Keratinocyte (primary cell): ENCODE data around the gene MAP3K14. TPM values are rescaled to one million over a fixed set of nuclear protein-coding genes. Genes with fewer than 3 reads are reported as not detected.

ENCODE experiments used
- DNase-seq: peaks from one replicate; pipeline ENCODE4 v3.0.0-alpha.2; 2011; ENCODE audit warnings: low read depth, missing footprints, low spot score
- FAIRE-seq: peaks from 2 replicates; lab custom pipeline; 2011; peaks lifted over from hg19 to GRCh38; lab: Jason Lieb, UNC
- H2AFZ ChIP-seq: 2 replicates; pipeline ENCODE4 v1.6.0; 2012; ENCODE audit warnings: low read length, control low read depth, inconsistent platforms; ENCODE audit not compliant: control insufficient read depth
- H3K27ac ChIP-seq: 2 replicates; pipeline ENCODE4 v1.5.1; 2011; ENCODE audit warnings: low read length; ENCODE audit not compliant: control insufficient read depth, insufficient read depth
- H3K27me3 ChIP-seq: 3 replicates; pipeline ENCODE4 v1.6.0; 2011; ENCODE audit warnings: low read length; ENCODE audit not compliant: control insufficient read depth, insufficient read depth; ENCODE audit errors: extremely low read depth
- H3K36me3 ChIP-seq, 2 experiments: 2 replicates in 1 of 2; 3 replicates in 1 of 2; pipeline ENCODE4 v1.5.1; 2011; ENCODE audit warnings: low read length in 2 of 2, mild to moderate bottlenecking in 1 of 2; ENCODE audit not compliant: control insufficient read depth in 2 of 2, insufficient read depth in 2 of 2; ENCODE audit errors: extremely low read depth in 1 of 2
- H3K4me1 ChIP-seq: 3 replicates; pipeline ENCODE4 v1.5.1; 2011; ENCODE audit warnings: low read length; ENCODE audit not compliant: control insufficient read depth, insufficient read depth; ENCODE audit errors: extremely low read depth
- H3K4me2 ChIP-seq: 3 replicates; pipeline ENCODE4 v1.6.0; 2011; ENCODE audit warnings: low read depth, low read length; ENCODE audit not compliant: control insufficient read depth, insufficient read depth; ENCODE audit errors: extremely low read depth
- H3K4me3 ChIP-seq, 3 experiments: fragments of 200-600 bp in 1 of 3; sonication (generic) in 1 of 3; 2 replicates in 2 of 3; 3 replicates in 1 of 3; pipeline ENCODE4 v1.5.1; 2011 to 2016; ENCODE audit warnings: low read length in 3 of 3, mild to moderate bottlenecking in 3 of 3, control low read depth in 2 of 3, inconsistent platforms in 1 of 3, low read depth in 1 of 3, mixed read lengths in 1 of 3, mixed run types in 1 of 3, moderate library complexity in 1 of 3; ENCODE audit not compliant: control insufficient read depth in 2 of 3, insufficient read depth in 2 of 3; ENCODE audit errors: extremely low read depth in 1 of 3
- H3K79me2 ChIP-seq: 2 replicates; pipeline ENCODE4 v1.6.0; 2012; ENCODE audit warnings: low read length; ENCODE audit not compliant: control insufficient read depth, insufficient read depth
- H3K9ac ChIP-seq: 3 replicates; pipeline ENCODE4 v1.6.0; 2011; ENCODE audit warnings: low read length; ENCODE audit not compliant: control insufficient read depth, insufficient read depth; ENCODE audit errors: extremely low read depth
- H3K9me1 ChIP-seq: 3 replicates; pipeline ENCODE4 v1.6.0; 2011; ENCODE audit warnings: low read length; ENCODE audit not compliant: control insufficient read depth, insufficient read depth; ENCODE audit errors: extremely low read depth
- H3K9me3 ChIP-seq: 2 replicates; pipeline ENCODE4 v1.5.1; 2012; ENCODE audit warnings: low read depth, low read length; ENCODE audit not compliant: control insufficient read depth
- H4K20me1 ChIP-seq: 3 replicates; pipeline ENCODE4 v1.6.0; 2011; ENCODE audit warnings: low read length; ENCODE audit not compliant: control insufficient read depth, insufficient read depth; ENCODE audit errors: extremely low read depth
- EZH2 ChIP-seq: IDR thresholded peaks from one replicate; pipeline ENCODE4 v1.6.1; 2012; ENCODE audit warnings: inconsistent platforms, mild to moderate bottlenecking, low read length, moderate library complexity
- dilution Hi-C: fragments of 300-500 bp; cut with MboI; formaldehyde crosslinking; loops from one replicate; pipeline ENCODE4 v1.7.0; 2020; ENCODE audit warnings: low sequenced_read_pairs; ENCODE audit not compliant: extremely low pct_ligation_motif_present
- polyA plus RNA-seq, 5 experiments: library from polyadenylated mRNA; depleted of rRNA in 3 of 5; stranded (reverse) in 3 of 5; stranded (forward) in 1 of 5; unstranded in 1 of 5; fragments of >200 nt; gene quantifications; 1 replicate in 1 of 5; 2 replicates in 3 of 5; 3 replicates in 1 of 5; pipeline versions ENCODE4 v1.2.1 to v1.2.3, GENCODE V29; 2011 to 2012; ENCODE audit warnings: missing spikeins in 2 of 5, low read depth in 1 of 5, low replicate concordance in 1 of 5
- TF ChIP-seq, protein P1 (sequence below), 3 experiments: IDR thresholded peaks in 1 of 3; conservative IDR thresholded peaks in 1 of 3; optimal IDR thresholded peaks in 1 of 3; 2 replicates in 2 of 3; 3 replicates in 1 of 3; pipeline versions ENCODE3 to v1.5.1; 2011; ENCODE audit warnings: low read length in 3 of 3, mild to moderate bottlenecking in 3 of 3, moderate library complexity in 2 of 3, control low read depth in 1 of 3, inconsistent platforms in 1 of 3; ENCODE audit not compliant: insufficient read depth in 2 of 3; ENCODE audit errors: extremely low read depth in 1 of 3

Gene MAP3K14
- polyA plus RNA-seq, 1 donor (not counting 4 experiments of a cell fraction or from before 2014, with no cell fraction given), result 6.5 TPM

GRCh38 chr17:45269912-45270311, 46.9 kb downstream of the MAP3K14 start:
- Histone ChIP-seq H3K9me3 (no peaks in the 10 kb centered on the region), H3K4me1 (no peaks in the 10 kb centered on the region), H3K27me3 (no peaks in the 10 kb centered on the region), H3K27ac (no peak overlapping the region), H3K36me3 (peaks cover 57 to 62% of the 10 kb centered on the region in 2 experiments), H4K20me1 (peaks cover 3% of the 10 kb centered on the region), H3K9ac (no peak overlapping the region), H3K4me2 (no peak overlapping the region), H3K79me2 (no peaks in the 10 kb centered on the region), H2AFZ (no peak overlapping the region), H3K4me3 (no peak overlapping the region), H3K9me1 (no peaks in the 10 kb centered on the region)
- no peak for TF ChIP-seq EZH2
- TF ChIP-seq, protein P1, sequence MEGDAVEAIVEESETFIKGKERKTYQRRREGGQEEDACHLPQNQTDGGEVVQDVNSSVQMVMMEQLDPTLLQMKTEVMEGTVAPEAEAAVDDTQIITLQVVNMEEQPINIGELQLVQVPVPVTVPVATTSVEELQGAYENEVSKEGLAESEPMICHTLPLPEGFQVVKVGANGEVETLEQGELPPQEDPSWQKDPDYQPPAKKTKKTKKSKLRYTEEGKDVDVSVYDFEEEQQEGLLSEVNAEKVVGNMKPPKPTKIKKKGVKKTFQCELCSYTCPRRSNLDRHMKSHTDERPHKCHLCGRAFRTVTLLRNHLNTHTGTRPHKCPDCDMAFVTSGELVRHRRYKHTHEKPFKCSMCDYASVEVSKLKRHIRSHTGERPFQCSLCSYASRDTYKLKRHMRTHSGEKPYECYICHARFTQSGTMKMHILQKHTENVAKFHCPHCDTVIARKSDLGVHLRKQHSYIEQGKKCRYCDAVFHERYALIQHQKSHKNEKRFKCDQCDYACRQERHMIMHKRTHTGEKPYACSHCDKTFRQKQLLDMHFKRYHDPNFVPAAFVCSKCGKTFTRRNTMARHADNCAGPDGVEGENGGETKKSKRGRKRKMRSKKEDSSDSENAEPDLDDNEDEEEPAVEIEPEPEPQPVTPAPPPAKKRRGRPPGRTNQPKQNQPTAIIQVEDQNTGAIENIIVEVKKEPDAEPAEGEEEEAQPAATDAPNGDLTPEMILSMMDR (optimal IDR thresholded peaks at IDR 0.05 in 1 of 3, IDR thresholded peaks at IDR 0.05 in 1 of 3, conservative IDR thresholded peaks at IDR 0.05 in 1 of 3; ENCODE audit: extremely low read depth in 1 of 3, insufficient read depth in 2 of 3, low read length in 3 of 3), result no peak
- DNase-seq (no peak), FAIRE-seq (no peak)
- dilution Hi-C loops, result no loop called here

GRCh38 chr17:45267436-45268055, 49.3 kb downstream of the MAP3K14 start:
- Histone ChIP-seq H3K27me3 (no peaks in the 10 kb centered on the region), H3K9me1 (no peaks in the 10 kb centered on the region), H3K4me1 (peaks cover 7% of the 10 kb centered on the region), H4K20me1 (peaks cover 3% of the 10 kb centered on the region), H3K9me3 (no peaks in the 10 kb centered on the region), H3K4me3 (no peak overlapping the region), H3K9ac (no peak overlapping the region), H3K4me2 (no peak overlapping the region), H3K27ac (no peak overlapping the region), H3K36me3 (peaks cover 57 to 62% of the 10 kb centered on the region in 2 experiments), H3K79me2 (no peaks in the 10 kb centered on the region), H2AFZ (no peak overlapping the region)
- TF ChIP-seq, protein P1 (optimal IDR thresholded peaks at IDR 0.05 in 1 of 3, IDR thresholded peaks at IDR 0.05 in 1 of 3, conservative IDR thresholded peaks at IDR 0.05 in 1 of 3; ENCODE audit: extremely low read depth in 1 of 3, insufficient read depth in 2 of 3, low read length in 3 of 3), result no peak
- dilution Hi-C loops, result no loop called here
- DNase-seq, result no peak
- no peak for FAIRE-seq
